Ishikawa (cell line): ENCODE measurements around the gene WAC.

Experiments
- EP300 ChIP-seq: IDR thresholded peaks from 2 replicates; pipeline ENCODE4 v1.6.1; 2012; ENCODE audit warnings: borderline replicate concordance
- FOXM1 ChIP-seq: IDR thresholded peaks from 2 replicates; pipeline ENCODE4 v1.6.1; 2012; ENCODE audit warnings: low read depth, borderline replicate concordance
- TAF1 ChIP-seq: IDR thresholded peaks from 2 replicates; pipeline ENCODE4 v1.6.1; 2012; ENCODE audit warnings: low read depth, mild to moderate bottlenecking
- TEAD4 ChIP-seq: IDR thresholded peaks from 2 replicates; pipeline ENCODE4 v1.6.1; 2012
- YY1 ChIP-seq: IDR thresholded peaks from 2 replicates; pipeline ENCODE4 v1.6.1; 2012; ENCODE audit warnings: low read depth

- no peak for TF ChIP-seq TEAD4
- TF ChIP-seq EP300 = no peak
- TF ChIP-seq YY1 = no peak
- no peak for TF ChIP-seq FOXM1
- no peak for TF ChIP-seq TAF1
Measured at GRCh38 chr10:28551086-28551485, 18.2 kb downstream of the WAC start.
